Testis (tissue), 3 donors: ENCODE measurements around the gene ITIH5. TPM values are rescaled to one million over a fixed set of nuclear protein-coding genes. Genes with fewer than 3 reads are reported as not detected.
"Not testable (repeated sequence)": the region's sequence is repeated elsewhere in the genome, so short reads cannot be mapped to it uniquely, and the experiment has no call there.

Experiments
- DNase-seq: peaks from one replicate; pipeline ENCODE4 v3.0.0-alpha.2; 2019
- H3K27ac ChIP-seq, 2 donors: fragments of 200-600 bp; sonication (generic); one replicate each; pipeline ENCODE4 v1.5.1; 2019
- H3K27me3 ChIP-seq: fragments of 200-600 bp; sonication (generic); one replicate; pipeline ENCODE4 v1.5.1; 2019
- H3K36me3 ChIP-seq: fragments of 200-600 bp; sonication (generic); one replicate; pipeline ENCODE4 v1.5.1; 2017; ENCODE audit warnings: low read depth; ENCODE audit errors: missing control alignments
- H3K4me1 ChIP-seq: fragments of 200-600 bp; sonication (generic); one replicate; pipeline ENCODE4 v1.5.1; 2019
- H3K4me3 ChIP-seq, 2 donors: fragments of 200-600 bp; sonication (generic); one replicate each; pipeline ENCODE4 v1.5.1; 2017 to 2019
- H3K9me3 ChIP-seq: fragments of 200-600 bp; sonication (generic); one replicate; pipeline ENCODE4 v1.5.1; 2017
- CTCF ChIP-seq, 3 experiments: fragments of 450-650 bp in 2 of 3; fragments of 200-600 bp in 1 of 3; sonication (generic) in 1 of 3; IDR thresholded peaks; one replicate each; pipeline ENCODE4 v1.5.1; 2016 to 2019; ENCODE audit warnings: antibody characterized with exemption in 3 of 3, mild to moderate bottlenecking in 2 of 3, moderate library complexity in 1 of 3
- POLR2A ChIP-seq: fragments of 450-650 bp; IDR thresholded peaks from one replicate; pipeline ENCODE4 v1.6.1; 2017; ENCODE audit warnings: antibody characterized with exemption, mild to moderate bottlenecking, moderate library complexity
- WGBS, 2 donors: methylation state at CpG; one replicate each; pipeline ENCODE4 v1.1.5; 2018; 5-methylcytosine and 5-hydroxymethylcytosine counted together
- intact Hi-C: fragments of 100-400 bp; cut with DNase I; formaldehyde crosslinking; loops from one replicate; pipeline ENCODE4 v1.15.1; 2023; ENCODE audit warnings: low total_unique reads
- polyA plus RNA-seq: library from polyadenylated mRNA; stranded (reverse); fragments of 350-450 nt; fragmentation: Illumina TruSeq; extraction: RNeasy Lipid Tissue Mini Kit (QIAGEN cat#74804); gene quantifications from one replicate; pipeline ENCODE4 v1.2.3, GENCODE V29; 2014; ENCODE audit warnings: low read depth, low replicate concordance; ENCODE audit not compliant: insufficient read depth
- total RNA-seq, 2 donors: library from RNA; depleted of rRNA; stranded (reverse); fragments of >200 nt; gene quantifications; one replicate each; pipeline ENCODE4 v1.2.3, GENCODE V29; 2016

ITIH5 gene
- total and polyA plus RNA-seq, 3 donors from 2014 or later, result 28.0 to 38.1 (median 28.0) TPM

GRCh38 chr10:7664707-7665106 is 2.1 kb downstream of the ITIH5 start:
- WGBS, 2 donors, result 63 to 77% methylated on average over 2 of the region's 2 CpGs
- no peaks in the 10 kb centered on the region for H3K36me3 ChIP-seq
- no peak for TF ChIP-seq CTCF (IDR thresholded peaks at IDR 0.05)
- TF ChIP-seq POLR2A, result no peak
- no peak overlapping the region for H3K4me3 ChIP-seq
- peaks cover 9% of the 10 kb centered on the region for H3K4me1 ChIP-seq
- H3K27me3 ChIP-seq, result no peaks in the 10 kb centered on the region
- intact Hi-C loops, result no loop called here
- DNase-seq, result no peak
- H3K27ac ChIP-seq, result no peak overlapping the region
- H3K9me3 ChIP-seq, result no peaks in the 10 kb centered on the region

- intact Hi-C loops, result no loop called here
- Histone ChIP-seq H3K27me3 (no peaks in the 10 kb centered on the region), H3K36me3 (no peaks in the 10 kb centered on the region), H3K4me1 (peaks cover 3% of the 10 kb centered on the region), H3K4me3 (no peak overlapping the region), H3K27ac (no peak overlapping the region), H3K9me3 (no peaks in the 10 kb centered on the region)
- no peak for DNase-seq
- 78 to 91% methylated on average over 5 of the region's 5 CpGs for WGBS, 2 donors
- no peak for TF ChIP-seq POLR2A
- no peak for TF ChIP-seq CTCF (IDR thresholded peaks at IDR 0.05)
These were observed 4.2 kb downstream of the ITIH5 start for GRCh38 chr10:7662522-7662921.

- TF ChIP-seq POLR2A, result no peak
- TF ChIP-seq CTCF (IDR thresholded peaks at IDR 0.05), result no peak
- 72 to 78% methylated on average over 4 of the region's 4 CpGs for WGBS, 2 donors
- H3K27me3 ChIP-seq, result no peaks in the 10 kb centered on the region
- DNase-seq, result no peak
- no peaks in the 10 kb centered on the region for H3K36me3 ChIP-seq
- H3K4me1 ChIP-seq, result no peaks in the 10 kb centered on the region
- no peaks in the 10 kb centered on the region for H3K9me3 ChIP-seq
- H3K27ac ChIP-seq, result no peak overlapping the region
- intact Hi-C loops, result no loop called here
- H3K4me3 ChIP-seq, result no peak overlapping the region
These were observed 7.2 kb downstream of the ITIH5 start for GRCh38 chr10:7659560-7659959.

GRCh38 chr10:7657552-7657951 is 9.2 kb downstream of the ITIH5 start:
- no peaks in the 10 kb centered on the region for H3K36me3 ChIP-seq
- no peaks in the 10 kb centered on the region for H3K27me3 ChIP-seq
- TF ChIP-seq POLR2A (no peak), CTCF (IDR thresholded peaks at IDR 0.05) (no peak)
- 81 to 87% methylated on average over 2 of the region's 2 CpGs for WGBS, 2 donors
- no peaks in the 10 kb centered on the region for H3K9me3 ChIP-seq
- H3K27ac ChIP-seq, result no peak overlapping the region
- intact Hi-C loops, result no loop called here
- no peak for DNase-seq
- H3K4me1 ChIP-seq, result no peaks in the 10 kb centered on the region
- H3K4me3 ChIP-seq, result no peak overlapping the region

- intact Hi-C loops, H3K36me3 ChIP-seq, H3K27ac ChIP-seq, H3K27me3 ChIP-seq, DNase-seq, H3K4me3 ChIP-seq, H3K9me3 ChIP-seq, H3K4me1 ChIP-seq: not testable (repeated sequence)
- 76 to 87% methylated on average over 11 of the region's 11 CpGs for WGBS, 2 donors
These were observed 9.7 kb downstream of the ITIH5 start for GRCh38 chr10:7657079-7657478.
